ENCODE measurements around the gene ZER1.
A peak's percentile ranks its signal among the peaks of the same experiment; 100 is the strongest.
"Not testable (repeated sequence)": the region's sequence is repeated elsewhere in the genome, so short reads cannot be mapped to it uniquely, and the experiment has no call there.

The ZER1 gene

GRCh38 chr9:128771745-128772519 is at the start of gene ZER1:
Gene ZER1 (minus strand): TSS chr9:128771927. CDS start chr9:128755565, 16,362 bp downstream.
- DNase-seq (ENCODE audit: low read depth, low spot score) = no peak

- DNase-seq (ENCODE audit: low read depth, low spot score) = no peak
Measured at GRCh38 chr9:128820665-128821583, 49.2 kb upstream of the ZER1 start.

- DNase-seq (ENCODE audit: low read depth, low spot score) = no peak
Measured at GRCh38 chr9:128819716-128820664, 48.3 kb upstream of the ZER1 start.

GRCh38 chr9:128818839-128819715 is 47.4 kb upstream of the ZER1 start:
- no peak for DNase-seq (ENCODE audit: low read depth, low spot score)

GRCh38 chr9:128818099-128818838 is 46.5 kb upstream of the ZER1 start, which contains the start of gene ENDOG:
Gene ENDOG (plus strand): TSS chr9:128818500. CDS start chr9:128818685, 185 bp downstream.
- peak; percentile 80 for DNase-seq (ENCODE audit: low read depth, low spot score)

- no peak for DNase-seq (ENCODE audit: low read depth, low spot score)
Measured at GRCh38 chr9:128810873-128811272, 39.1 kb upstream of the ZER1 start.

GRCh38 chr9:128809831-128810230 is 38.1 kb upstream of the ZER1 start:
- DNase-seq (ENCODE audit: low read depth, low spot score) = no peak

GRCh38 chr9:128809036-128809599 is 37.4 kb upstream of the ZER1 start:
- no peak for DNase-seq (ENCODE audit: low read depth, low spot score)

- no peak for DNase-seq (ENCODE audit: low read depth, low spot score)
Measured at GRCh38 chr9:128808543-128808942, 36.8 kb upstream of the ZER1 start.

- DNase-seq (ENCODE audit: low read depth, low spot score) = no peak
Measured at GRCh38 chr9:128807827-128808226, 36.1 kb upstream of the ZER1 start.

- DNase-seq (ENCODE audit: low read depth, low spot score) = no peak
Measured at GRCh38 chr9:128805661-128806060, 33.9 kb upstream of the ZER1 start.

- DNase-seq (ENCODE audit: low read depth, low spot score) = no peak
Measured at GRCh38 chr9:128802482-128802881, 30.8 kb upstream of the ZER1 start.

GRCh38 chr9:128800061-128800460 is 28.3 kb upstream of the ZER1 start:
- no peak for DNase-seq (ENCODE audit: low read depth, low spot score)

- no peak for DNase-seq (ENCODE audit: low read depth, low spot score)
Measured at GRCh38 chr9:128798896-128799295, 27.2 kb upstream of the ZER1 start.

- not testable (repeated sequence) for DNase-seq (ENCODE audit: low read depth, low spot score)
Measured at GRCh38 chr9:128794961-128795360, 23.2 kb upstream of the ZER1 start.

- DNase-seq (ENCODE audit: low read depth, low spot score) = no peak
Measured at GRCh38 chr9:128792978-128793686, 21.4 kb upstream of the ZER1 start.

GRCh38 chr9:128792134-128792533 is 20.4 kb upstream of the ZER1 start:
- DNase-seq (ENCODE audit: low read depth, low spot score) = no peak

GRCh38 chr9:128790536-128790935 is 18.8 kb upstream of the ZER1 start:
- DNase-seq (ENCODE audit: low read depth, low spot score) = no peak

- no peak for DNase-seq (ENCODE audit: low read depth, low spot score)
Measured at GRCh38 chr9:128788445-128788844, 16.7 kb upstream of the ZER1 start.
